MM.1S (cell line): ENCODE measurements around the gene GBX2.

Experiments used
- DNase-seq: peaks from one replicate; pipeline ENCODE4 v3.0.0-alpha.2; 2015
- H2AFZ ChIP-seq: fragments of 300-600 bp; sonication (generic); 2 replicates; pipeline ENCODE4 v1.6.0; 2016; ENCODE audit warnings: antibody characterized with exemption, low read length
- H3F3A ChIP-seq: fragments of 300-600 bp; sonication (generic); 2 replicates; pipeline ENCODE4 v1.6.1; 2016; ENCODE audit warnings: mild to moderate bottlenecking, antibody characterized with exemption, low read length, moderate library complexity, mixed read lengths; ENCODE audit not compliant: insufficient read depth
- H3K27ac ChIP-seq: fragments of 300-600 bp; sonication (generic); 2 replicates; pipeline ENCODE4 v1.5.1; 2016; ENCODE audit warnings: mild to moderate bottlenecking, low read length
- H3K27me3 ChIP-seq: fragments of 300-600 bp; sonication (generic); replicated peaks from 2 replicates; pipeline ENCODE4 v1.6.0; 2016; ENCODE audit warnings: low read length; ENCODE audit not compliant: insufficient read depth
- H3K36me3 ChIP-seq: fragments of 300-600 bp; sonication (generic); replicated peaks from 2 replicates; pipeline ENCODE4 v1.6.1; 2016; ENCODE audit warnings: mild to moderate bottlenecking, low read length, mixed read lengths; ENCODE audit not compliant: insufficient read depth
- H3K4me1 ChIP-seq: fragments of 300-600 bp; sonication (generic); 2 replicates; pipeline ENCODE4 v1.6.1; 2016; ENCODE audit warnings: low read length, mixed read lengths
- H3K4me2 ChIP-seq: fragments of 300-600 bp; sonication (generic); 2 replicates; pipeline ENCODE4 v1.6.0; 2016; ENCODE audit warnings: low read depth, low read length
- H3K4me3 ChIP-seq: fragments of 300-600 bp; sonication (generic); 2 replicates; pipeline ENCODE4 v1.5.1; 2016; ENCODE audit warnings: low read length, mixed read lengths
- H3K79me2 ChIP-seq: fragments of 300-600 bp; sonication (generic); 2 replicates; pipeline ENCODE4 v1.6.1; 2016; ENCODE audit warnings: mixed run types, low read length, mixed read lengths
- H3K9ac ChIP-seq: fragments of 300-600 bp; sonication (generic); 2 replicates; pipeline ENCODE4 v1.6.1; 2016; ENCODE audit warnings: low read length, mixed read lengths
- H3K9me2 ChIP-seq: fragments of 300-600 bp; sonication (generic); replicated peaks from 2 replicates; pipeline ENCODE4 v1.6.1; 2016; ENCODE audit warnings: mild to moderate bottlenecking, low read length, mixed read lengths; ENCODE audit not compliant: insufficient read depth
- H3K9me3 ChIP-seq: fragments of 300-600 bp; sonication (generic); replicated peaks from 2 replicates; pipeline ENCODE4 v1.6.1; 2016; ENCODE audit warnings: mild to moderate bottlenecking, low read length, mixed read lengths; ENCODE audit not compliant: insufficient read depth
- H4K20me1 ChIP-seq: fragments of 300-600 bp; sonication (generic); 2 replicates; pipeline ENCODE4 v1.6.1; 2016; ENCODE audit warnings: mild to moderate bottlenecking, low read length, moderate library complexity, mixed read lengths; ENCODE audit not compliant: insufficient read depth
- CTCF ChIP-seq: fragments of 300-600 bp; sonication (generic); IDR thresholded peaks from 2 replicates; pipeline ENCODE4 v1.5.1; 2016; ENCODE audit warnings: antibody characterized with exemption, low read length, mixed read lengths
- EZH2 ChIP-seq: fragments of 300-600 bp; sonication (generic); optimal IDR thresholded peaks from 2 replicates; pipeline ENCODE3; 2017; ENCODE audit warnings: low read depth, mild to moderate bottlenecking, antibody characterized with exemption, low read length, mixed read lengths
- EZH2phosphoT487 ChIP-seq: fragments of 300-600 bp; sonication (generic); IDR thresholded peaks from 2 replicates; pipeline ENCODE4 v1.6.1; 2018; ENCODE audit warnings: antibody characterized with exemption, low read length

The GBX2 gene

GRCh38 chr2:236173729-236174607 is 5.8 kb upstream of the GBX2 start:
- Histone ChIP-seq H3F3A (no peaks in the 10 kb centered on the region), H3K36me3 (no peaks in the 10 kb centered on the region), H3K27me3 (peaks cover 58% of the 10 kb centered on the region), H3K79me2 (no peaks in the 10 kb centered on the region), H3K9me3 (no peaks in the 10 kb centered on the region), H3K9ac (no peak overlapping the region), H3K4me2 (no peak overlapping the region), H3K27ac (no peak overlapping the region), H2AFZ (no peak overlapping the region), H4K20me1 (no peaks in the 10 kb centered on the region), H3K9me2 (no peaks in the 10 kb centered on the region), H3K4me1 (no peaks in the 10 kb centered on the region), H3K4me3 (no peak overlapping the region)
- no peak for DNase-seq
- TF ChIP-seq CTCF (no peak), EZH2 (no peak), EZH2phosphoT487 (no peak)

DNA sequence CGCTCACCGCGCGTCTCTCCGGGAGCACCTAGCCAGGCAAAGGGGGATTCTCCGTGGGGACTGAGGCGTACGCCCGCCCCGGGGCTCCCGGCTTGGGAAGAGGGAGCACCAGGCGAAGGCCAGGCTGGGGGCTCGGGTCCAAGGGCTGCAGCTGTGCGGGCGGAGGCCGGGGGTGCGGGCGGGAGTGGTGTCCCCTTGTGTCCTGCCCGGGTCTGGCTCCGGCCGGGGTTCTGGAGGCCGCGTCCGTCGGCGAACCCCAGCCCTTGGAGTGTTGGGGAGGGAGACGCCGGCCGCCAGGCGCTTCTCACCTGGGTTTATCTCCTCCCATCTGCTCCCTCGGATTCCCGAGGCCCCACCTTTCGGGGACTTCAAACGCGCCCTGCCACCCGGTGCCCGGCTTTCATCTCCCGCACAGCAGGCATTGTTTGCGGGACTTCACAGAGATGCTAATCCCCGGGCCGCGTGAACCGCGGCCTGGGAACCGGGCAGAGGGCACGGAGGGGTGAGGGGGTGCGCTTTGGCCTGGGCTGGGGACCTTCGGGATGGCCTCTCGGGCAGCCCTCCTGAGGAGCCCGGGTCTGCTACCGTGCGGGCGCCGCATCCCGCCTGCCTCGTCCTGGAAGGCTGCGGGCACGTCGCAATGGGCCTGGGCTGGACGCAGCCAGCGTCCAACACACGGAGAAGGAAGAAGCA is 5.0 kb upstream of the GBX2 start:
- Histone ChIP-seq H3K27me3 (peaks cover 58% of the 10 kb centered on the region), H3K4me3 (no peak overlapping the region)
- TF ChIP-seq EZH2 (no peak), CTCF (no peak), EZH2phosphoT487 (no peak)

DNA sequence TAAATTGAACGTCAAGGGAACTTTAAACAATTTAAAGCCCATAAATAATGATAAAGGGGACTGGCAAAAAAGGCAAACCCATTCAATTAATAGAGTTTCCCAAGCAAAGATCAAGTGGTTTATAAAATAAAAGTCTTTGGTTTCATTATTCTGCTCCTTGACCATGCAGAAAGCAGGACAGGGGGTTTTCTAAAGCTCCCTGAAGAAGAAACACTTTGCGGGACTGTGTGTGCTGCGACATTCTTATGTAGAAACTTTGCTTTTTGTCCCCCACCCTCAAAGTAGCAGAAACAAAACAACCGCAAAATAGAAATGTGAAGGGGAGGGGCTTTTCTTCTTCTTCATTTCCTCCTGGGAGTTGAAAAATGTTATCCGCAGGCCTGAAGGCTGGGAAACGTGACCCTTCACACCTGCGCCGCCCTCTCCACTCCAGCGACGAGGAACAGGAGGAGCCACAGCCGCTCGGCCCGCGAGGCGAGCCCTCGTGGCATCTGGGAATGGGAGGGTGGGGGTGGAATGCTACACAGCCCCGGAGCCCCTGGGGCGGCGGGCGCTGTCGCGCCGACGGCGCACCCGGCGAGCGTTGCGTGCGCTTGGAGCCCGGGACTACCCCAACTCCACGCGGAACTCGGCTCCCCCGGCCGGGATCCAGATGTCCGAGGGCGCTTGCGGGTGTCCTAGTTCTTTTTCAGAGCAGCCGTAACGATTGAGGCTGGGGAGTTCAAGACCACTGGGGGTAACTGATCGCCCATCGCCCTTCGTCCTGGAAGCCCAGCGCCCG is 4.3 kb upstream of the GBX2 start:
- H3K27me3 ChIP-seq: peaks cover 58% of the 10 kb centered on the region
- no peaks in the 10 kb centered on the region for H3K36me3 ChIP-seq
- no peak overlapping the region for H3K27ac ChIP-seq
- H2AFZ ChIP-seq: no peak overlapping the region
- H3K4me1 ChIP-seq: no peaks in the 10 kb centered on the region
- H3F3A ChIP-seq: no peaks in the 10 kb centered on the region
- no peak overlapping the region for H3K9ac ChIP-seq
- no peaks in the 10 kb centered on the region for H3K9me2 ChIP-seq
- H3K9me3 ChIP-seq: no peaks in the 10 kb centered on the region
- no peak for DNase-seq
- no peaks in the 10 kb centered on the region for H3K79me2 ChIP-seq
- H4K20me1 ChIP-seq: no peaks in the 10 kb centered on the region
- H3K4me2 ChIP-seq: no peak overlapping the region
- H3K4me3 ChIP-seq: no peak overlapping the region
- no peak for TF ChIP-seq CTCF
- no peak for TF ChIP-seq EZH2
- no peak for TF ChIP-seq EZH2phosphoT487

More for the DNA sequence above, 5.0 kb upstream of the GBX2 start:
- no peak overlapping the region for H3K27ac ChIP-seq
- H3K36me3 ChIP-seq: no peaks in the 10 kb centered on the region
- no peaks in the 10 kb centered on the region for H3K9me3 ChIP-seq
- no peaks in the 10 kb centered on the region for H3K9me2 ChIP-seq
- no peak overlapping the region for H2AFZ ChIP-seq
- no peaks in the 10 kb centered on the region for H4K20me1 ChIP-seq
- no peaks in the 10 kb centered on the region for H3K4me1 ChIP-seq
- H3K4me2 ChIP-seq: no peak overlapping the region
- DNase-seq: no peak
- H3K79me2 ChIP-seq: no peaks in the 10 kb centered on the region
- H3K9ac ChIP-seq: no peak overlapping the region
- H3F3A ChIP-seq: no peaks in the 10 kb centered on the region
